Measurements from ENCODE around the gene GNAT1. TPM values are rescaled to one million over a fixed set of nuclear protein-coding genes. Genes with fewer than 3 reads are reported as not detected.

GNAT1 gene
- total RNA-seq, 4 donors from 2014 or later = 1.3 TPM; not detected in 3

- TF ChIP-seq CTCF (IDR thresholded peaks at IDR 0.05) = no peak
- no peak for DNase-seq (ENCODE audit: low spot score)
- ATAC-seq (ENCODE audit: low FRiP score) = no peak
Measured at GRCh38 chr3:50155891-50156290, 35.5 kb upstream of the GNAT1 start.

DNA sequence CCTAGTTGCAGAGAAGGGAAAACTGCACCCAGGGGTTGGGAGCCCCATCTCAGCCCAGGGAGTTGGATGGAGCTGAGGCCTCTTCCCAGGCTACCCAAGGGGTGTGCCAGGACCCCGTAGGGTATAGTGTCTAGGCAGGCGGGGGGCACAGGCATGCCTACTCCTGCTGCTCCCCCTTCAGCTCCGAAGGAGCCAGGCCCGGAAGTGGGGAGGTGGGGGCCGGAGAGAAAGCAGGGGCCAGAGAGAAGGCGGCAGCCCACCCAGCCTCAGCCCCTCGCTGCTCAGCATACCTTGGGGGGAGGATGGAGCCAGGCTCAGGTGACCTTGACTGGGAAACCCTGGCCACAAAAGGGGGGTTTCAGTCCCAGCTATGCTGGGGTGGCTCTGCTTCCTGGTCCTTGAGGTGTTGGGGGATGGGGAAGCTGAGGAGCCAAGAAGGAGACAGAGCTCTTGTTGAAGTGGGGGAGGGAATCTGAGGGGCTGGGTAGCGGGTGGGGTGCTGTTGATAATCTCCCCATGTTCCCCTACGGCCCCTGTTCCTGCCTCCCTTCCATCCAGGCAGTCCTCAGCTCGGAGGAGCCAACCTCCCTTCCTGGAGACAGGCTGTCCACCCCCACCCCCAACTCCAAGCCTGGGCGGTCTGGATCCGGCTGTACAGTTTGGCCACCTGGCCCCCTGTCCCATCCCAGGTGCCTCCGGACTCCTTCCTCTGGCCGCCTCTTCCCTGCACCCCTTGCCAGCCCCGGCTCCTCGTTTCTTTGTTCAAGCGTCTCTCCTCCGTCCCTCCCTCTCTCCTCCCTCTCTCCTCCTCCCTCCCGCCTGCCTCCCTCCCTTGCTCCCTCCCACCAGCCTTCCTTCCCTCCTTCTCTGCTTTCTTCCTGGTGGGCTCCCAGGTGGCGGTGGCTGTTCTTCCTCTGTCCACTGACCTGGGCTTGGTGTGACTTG, 34.6 kb upstream of the GNAT1 start:
- no peak for TF ChIP-seq CTCF (IDR thresholded peaks at IDR 0.05)
- no peak for DNase-seq (ENCODE audit: low spot score)
- ATAC-seq (ENCODE audit: low FRiP score) = no peak

GRCh38 chr3:50157827-50158529, 33.4 kb upstream of the GNAT1 start:
- ATAC-seq (ENCODE audit: low FRiP score) (peak; percentile 19), DNase-seq (ENCODE audit: low spot score) (no peak)
- no peak for TF ChIP-seq CTCF (IDR thresholded peaks at IDR 0.05)

DNA sequence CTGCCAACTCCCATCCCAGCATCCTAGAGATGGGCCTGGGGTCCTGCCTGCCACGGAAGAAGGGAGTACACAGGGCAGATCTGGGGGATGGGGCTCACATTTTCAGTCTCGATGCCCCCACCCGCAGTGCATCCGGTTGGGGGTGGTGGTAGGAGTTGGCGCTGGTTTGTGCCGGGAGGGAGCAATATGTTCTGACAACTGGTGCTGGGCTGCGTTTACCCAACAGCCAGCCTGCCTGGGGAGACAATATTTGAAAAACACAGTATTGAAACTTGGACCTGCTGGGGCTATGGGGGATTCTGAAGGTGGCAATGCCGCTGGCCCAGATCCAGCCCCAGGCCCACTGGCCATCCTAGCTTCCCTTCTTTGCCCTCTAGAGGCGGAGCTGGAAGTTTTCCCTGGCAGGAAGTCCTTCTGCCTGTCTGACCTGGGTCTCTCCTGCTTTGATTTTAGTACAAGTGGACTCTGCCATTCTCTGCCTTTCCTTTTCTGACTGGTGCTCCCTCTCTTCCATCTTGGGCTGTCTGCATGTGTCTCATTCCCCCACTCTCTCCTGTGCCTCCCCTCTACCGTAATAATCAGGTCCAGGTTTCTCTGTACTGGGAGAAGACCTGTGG, 32.8 kb upstream of the GNAT1 start:
- no peak for ATAC-seq (ENCODE audit: low FRiP score)
- DNase-seq (ENCODE audit: low spot score) = no peak

GRCh38 chr3:50160561-50160983, 30.8 kb upstream of the GNAT1 start:
- no peak for DNase-seq (ENCODE audit: low spot score)

More for the DNA sequence above, 32.8 kb upstream of the GNAT1 start:
- no peak for TF ChIP-seq CTCF (IDR thresholded peaks at IDR 0.05)

DNA sequence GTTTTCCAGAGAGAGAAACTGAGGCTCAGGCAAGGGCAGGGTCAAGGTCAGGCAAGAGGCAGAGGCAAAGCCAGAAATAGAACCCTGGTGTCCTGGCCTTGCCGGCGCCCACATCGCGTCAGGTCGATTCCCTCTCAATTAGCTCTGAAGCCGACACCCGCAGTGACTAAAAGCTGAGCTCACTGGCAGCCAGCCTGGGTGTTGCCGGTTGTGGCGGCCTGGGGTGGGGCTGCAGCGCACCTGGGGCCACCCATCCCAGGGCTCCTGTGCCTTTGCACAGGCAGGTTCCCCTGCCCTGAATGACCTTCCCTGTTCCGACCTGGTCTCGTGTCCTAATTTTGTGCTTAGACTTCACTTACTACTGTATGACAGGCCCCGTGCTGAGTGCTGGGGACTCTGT, 30.1 kb upstream of the GNAT1 start:
- ATAC-seq (ENCODE audit: low FRiP score) = no peak
- no peak for TF ChIP-seq CTCF (IDR thresholded peaks at IDR 0.05)

More at GRCh38 chr3:50160561-50160983, 30.8 kb upstream of the GNAT1 start:
- no peak for TF ChIP-seq CTCF (IDR thresholded peaks at IDR 0.05)
- no peak for ATAC-seq (ENCODE audit: low FRiP score)

More for the DNA sequence above, 30.1 kb upstream of the GNAT1 start:
- DNase-seq (ENCODE audit: low spot score) = no peak
